K562 (cell line): ENCODE data around the gene MITF. TPM values are rescaled to one million over a fixed set of nuclear protein-coding genes. Genes with fewer than 3 reads are reported as not detected.

Experiments used
- ATAC-seq: fragments of 200-7000 bp; cut with Tn5 transposase; 3 replicates; pipeline ENCODE4 v1.9.1; 2020; ENCODE audit warnings: moderate library complexity
- BruUV-seq: library from RNA; stranded (reverse); fragments of 400-500 nt; replicated peaks from 2 replicates; lab custom pipeline; 2021; lab: Mats Ljungman, UMichigan
- CTCF ChIA-PET: fragments of 300-600 bp; formaldehyde crosslinking; extraction: SDS; loops from one replicate; lab custom pipeline; 2021; ENCODE audit warnings: low intra/inter-chr PET ratio; lab: Yijun Ruan, JAX
- POLR2A ChIA-PET: fragments of 300-600, 350-650 bp; sonication (Branson Sonifier 250); formaldehyde crosslinking; extraction: SDS; loops from one replicate; lab custom pipeline; 2021; ENCODE audit warnings: antibody characterized with exemption, inconsistent platforms; lab: Yijun Ruan, JAX
- DNase-seq, 4 experiments: peaks; one replicate each; pipeline versions ENCODE4 v3.0.0 to v3.0.0-alpha.2; 2011 to 2018; ENCODE audit warnings: low spot score in 3 of 4, mixed read lengths in 3 of 4; ENCODE audit errors: extremely low read depth in 1 of 4
- FAIRE-seq: peaks from 2 replicates; lab custom pipeline; 2011; peaks lifted over from hg19 to GRCh38; lab: Jason Lieb, UNC
- H2AFZ ChIP-seq: 2 replicates; pipeline ENCODE4 v1.6.0; 2011; ENCODE audit warnings: low read depth, low read length, control low read depth, inconsistent platforms
- H3K27ac ChIP-seq: fragments of 200-600 bp; 3 replicates; pipeline ENCODE4 v1.8.0; 2011; ENCODE audit warnings: low read depth, mild to moderate bottlenecking, control low read depth, inconsistent platforms, low read length, moderate library complexity, mixed read lengths; ENCODE audit errors: extremely low read depth
- H3K27me3 ChIP-seq, 2 experiments: fragments of 300-600 bp in 1 of 2; 2 replicates in 1 of 2; 3 replicates in 1 of 2; pipeline versions ENCODE4 v1.6.0 to v1.8.0; 2011; ENCODE audit warnings: inconsistent platforms in 2 of 2, low read length in 2 of 2, mild to moderate bottlenecking in 1 of 2, mixed read lengths in 1 of 2, moderate library complexity in 1 of 2; ENCODE audit not compliant: control insufficient read depth in 2 of 2, insufficient read depth in 2 of 2
- H3K36me3 ChIP-seq: fragments of 300-600 bp; 3 replicates; pipeline ENCODE4 v1.8.0; 2011; ENCODE audit warnings: mild to moderate bottlenecking, low read length, inconsistent platforms; ENCODE audit not compliant: control insufficient read depth, insufficient read depth
- H3K4me1 ChIP-seq, 2 experiments: fragments of 200-600 bp in 1 of 2; replicated peaks in 1 of 2; 2 replicates in 1 of 2; 3 replicates in 1 of 2; pipeline versions ENCODE4 v1.5.1 to v1.8.0; 2011; ENCODE audit warnings: inconsistent platforms in 2 of 2, low read length in 2 of 2, mild to moderate bottlenecking in 1 of 2, mixed read lengths in 1 of 2, moderate library complexity in 1 of 2; ENCODE audit not compliant: control insufficient read depth in 2 of 2, insufficient read depth in 2 of 2
- H3K4me2 ChIP-seq: 2 replicates; pipeline ENCODE4 v1.6.1; 2011; ENCODE audit warnings: low read length, control low read depth, inconsistent platforms, mixed read lengths; ENCODE audit not compliant: insufficient read depth
- H3K4me3 ChIP-seq: fragments of 200-600 bp; sonication (generic), shearing (Covaris generic); 2 replicates; pipeline ENCODE4 v1.5.1; 2016; ENCODE audit warnings: control low read depth, inconsistent platforms
- H3K79me2 ChIP-seq: fragments of 200-600 bp; 3 replicates; pipeline ENCODE4 v1.8.0; 2011; ENCODE audit warnings: low read length, inconsistent platforms; ENCODE audit not compliant: control insufficient read depth, insufficient read depth
- H3K9ac ChIP-seq, 2 experiments: 2 replicates each; pipeline versions ENCODE4 v1.6.0 to v1.6.1; 2011; ENCODE audit warnings: low read depth in 2 of 2, low read length in 2 of 2, control low read depth in 1 of 2, inconsistent platforms in 1 of 2, mild to moderate bottlenecking in 1 of 2, mixed read lengths in 1 of 2; ENCODE audit not compliant: insufficient read depth in 1 of 2
- H3K9me1 ChIP-seq: one replicate; pipeline ENCODE4 v1.6.0; 2011; ENCODE audit warnings: inconsistent platforms, mild to moderate bottlenecking, low read length, moderate library complexity; ENCODE audit not compliant: control insufficient read depth, insufficient read depth
- H3K9me3 ChIP-seq: replicated peaks from 2 replicates; pipeline ENCODE4 v1.5.1; 2011; ENCODE audit warnings: low read depth, low read length, inconsistent platforms; ENCODE audit not compliant: control insufficient read depth, insufficient read depth
- H4K20me1 ChIP-seq: replicated peaks from 2 replicates; pipeline ENCODE4 v1.6.1; 2011; ENCODE audit warnings: low read length, inconsistent platforms, mixed read lengths; ENCODE audit not compliant: control insufficient read depth, insufficient read depth
- BRCA1 ChIP-seq, 2 experiments: fragments of 450-650 bp in 1 of 2; sonication (generic) in 1 of 2; formaldehyde crosslinking in 1 of 2; IDR thresholded peaks; 2 replicates each; pipeline versions ENCODE4 v1.5.0 to v1.6.1; 2017 to 2020; ENCODE audit warnings: mild to moderate bottlenecking in 1 of 2, missing genetic modification reagents in 1 of 2
- BRD9 ChIP-seq: fragments of 450-650 bp; IDR thresholded peaks from 2 replicates; pipeline ENCODE4 v1.6.1; 2018; ENCODE audit warnings: low read depth; ENCODE audit not compliant: partially characterized antibody
- CBX3 ChIP-seq, 2 experiments: IDR thresholded peaks; 1 replicate in 1 of 2; 2 replicates in 1 of 2; pipeline ENCODE4 v1.6.1; 2012; ENCODE audit warnings: inconsistent platforms in 2 of 2, low read length in 2 of 2, borderline replicate concordance in 1 of 2, control low read depth in 1 of 2
- CEBPG ChIP-seq, 3 experiments: fragments of 200-800 bp in 1 of 3; sonication (Bioruptor generic) in 1 of 3; sonication (generic) in 1 of 3; formaldehyde crosslinking in 1 of 3; IDR thresholded peaks in 2 of 3; conservative IDR thresholded peaks in 1 of 3; 2 replicates each; pipeline versions ENCODE4 v1.6.1 to v1.8.0; 2016 to 2022; ENCODE audit warnings: missing compliant biosample characterization in 2 of 3, missing genetic modification characterization in 2 of 3, mild to moderate bottlenecking in 1 of 3, missing genetic modification reagents in 1 of 3
- FOS ChIP-seq: IDR thresholded peaks from 3 replicates; pipeline ENCODE4 v1.6.1; 2011; ENCODE audit not compliant: insufficient read length; ENCODE audit errors: extremely low read depth
- FOXJ2 ChIP-seq: fragments of 200-800 bp; sonication (Bioruptor generic); IDR thresholded peaks from 2 replicates; pipeline ENCODE4 v1.6.1; 2016; ENCODE audit warnings: missing genetic modification characterization, missing compliant biosample characterization
- HDAC6 ChIP-seq: IDR thresholded peaks from 2 replicates; pipeline ENCODE4 v1.6.1; 2012; ENCODE audit warnings: low read depth, mild to moderate bottlenecking, control low read depth, inconsistent platforms, low read length, moderate library complexity
- KDM5B ChIP-seq: fragments of 200-600 bp; sonication (generic); IDR thresholded peaks from 2 replicates; pipeline ENCODE4 v1.6.1; 2012; ENCODE audit warnings: low read depth, mild to moderate bottlenecking, moderate library complexity, low read length, control low read depth, inconsistent platforms; ENCODE audit not compliant: insufficient replicate concordance
- MYC ChIP-seq, 2 experiments: fragments of 250-450 bp in 1 of 2; sonication (Bioruptor Pico) in 1 of 2; IDR thresholded peaks; 2 replicates each; pipeline versions ENCODE4 v1.5.1 to v1.6.1; 2012 to 2021; ENCODE audit warnings: low read depth in 2 of 2, borderline replicate concordance in 1 of 2, improper control_type of control experiment in 1 of 2, low read length in 1 of 2, mild to moderate bottlenecking in 1 of 2, moderate library complexity in 1 of 2
- NUFIP1 ChIP-seq: fragments of 450-650 bp; IDR thresholded peaks from 2 replicates; pipeline ENCODE4 v1.6.1; 2018; ENCODE audit not compliant: partially characterized antibody
- RAD21 ChIP-seq, 2 experiments: fragments of 250-450 bp in 1 of 2; fragments of 450-650 bp in 1 of 2; sonication (Bioruptor Pico) in 1 of 2; formaldehyde crosslinking in 1 of 2; IDR thresholded peaks in 1 of 2; conservative IDR thresholded peaks in 1 of 2; 2 replicates each; pipeline versions ENCODE4 v1.4.0 to v1.8.0; 2020 to 2022; ENCODE audit warnings: mild to moderate bottlenecking in 2 of 2, moderate library complexity in 1 of 2
- RB1 ChIP-seq: fragments of 450-650 bp; IDR thresholded peaks from 2 replicates; pipeline ENCODE4 v1.6.1; 2017; ENCODE audit warnings: low read depth, mild to moderate bottlenecking
- RBM14 ChIP-seq: fragments of 200-400 bp; formaldehyde crosslinking; IDR thresholded peaks from 2 replicates; pipeline ENCODE4 v1.6.1; 2018; ENCODE audit warnings: low read depth, mild to moderate bottlenecking, low read length, moderate library complexity, borderline replicate concordance; ENCODE audit not compliant: insufficient read depth
- SMARCA4 ChIP-seq: fragments of 450-650 bp; IDR thresholded peaks from 2 replicates; pipeline ENCODE4 v1.6.1; 2016
- TBP ChIP-seq: optimal IDR thresholded peaks from 2 replicates; pipeline ENCODE3; 2011; ENCODE audit warnings: low read depth, low read length, improper control_type of control experiment
- ZNF134 ChIP-seq: fragments of 250-450 bp; sonication (Bioruptor Pico); conservative IDR thresholded peaks from 2 replicates; pipeline ENCODE4 v1.4.0; 2020
- ZNF253 ChIP-seq: fragments of 250-450 bp; sonication (Bioruptor Pico); conservative IDR thresholded peaks from 2 replicates; pipeline ENCODE4 v1.6.1; 2021; ENCODE audit warnings: mild to moderate bottlenecking
- ZNF655 ChIP-seq: fragments of 250-450 bp; sonication (Bioruptor Pico); IDR thresholded peaks from 2 replicates; pipeline ENCODE4 v1.5.0; 2021
- ZNF696 ChIP-seq: fragments of 250-450 bp; sonication (Bioruptor Pico); conservative IDR thresholded peaks from 2 replicates; pipeline ENCODE4 v1.4.0; 2020; ENCODE audit warnings: mild to moderate bottlenecking, moderate library complexity
- WGBS: fragments of 100-300 bp; shearing (Covaris generic); methylation state at CpG from one replicate; pipeline ENCODE4 v1.1.6; 2016; ENCODE audit warnings: low coverage, mixed read lengths; ENCODE audit not compliant: insufficient coverage; ENCODE audit errors: missing lambda C conversion rate; 5-methylcytosine and 5-hydroxymethylcytosine counted together
- in situ Hi-C: fragments of 300-500 bp; cut with MboI; formaldehyde crosslinking; loops from 4 replicates; pipeline ENCODE4 v1.15.0; 2018; ENCODE audit warnings: inconsistent platforms, mixed read lengths
- intact Hi-C: fragments of 100-400 bp; cut with micrococcal nuclease; formaldehyde crosslinking; loops from 2 replicates; pipeline ENCODE4 v1.14.2; 2022
- polyA plus RNA-seq, 8 experiments: library from polyadenylated mRNA; depleted of rRNA in 4 of 8; stranded (reverse) in 5 of 8; unstranded in 3 of 8; fragments of >200 nt; fragmentation: Nextera tagmentation in 2 of 8; fragmentation: Illumina TruSeq in 1 of 8; extraction: Ambion mirVana in 2 of 8; extraction: Trizol in 1 of 8; gene quantifications; 2 replicates each; pipeline versions ENCODE4 v1.2.1 to v1.2.3, GENCODE V29; 2011 to 2014; ENCODE audit warnings: inconsistent platforms in 1 of 8, missing spikeins in 1 of 8
- total RNA-seq, 7 experiments: library from RNA; depleted of rRNA in 6 of 7; stranded (reverse); fragments of >200 nt in 6 of 7; fragmentation: Illumina TruSeq in 2 of 7; extraction: Trizol in 2 of 7; gene quantifications; 2 replicates each; pipeline versions ENCODE4 v1.2.1 to v1.2.3, GENCODE V29; 2011 to 2021; ENCODE audit warnings: low replicate concordance in 1 of 7

Gene MITF
- total and polyA plus RNA-seq, 9 of the 15 experiments (the other 6 are each of a cell fraction or from before 2014, with no cell fraction given): 5.6 to 14.9 (median 11.1) TPM

DNA sequence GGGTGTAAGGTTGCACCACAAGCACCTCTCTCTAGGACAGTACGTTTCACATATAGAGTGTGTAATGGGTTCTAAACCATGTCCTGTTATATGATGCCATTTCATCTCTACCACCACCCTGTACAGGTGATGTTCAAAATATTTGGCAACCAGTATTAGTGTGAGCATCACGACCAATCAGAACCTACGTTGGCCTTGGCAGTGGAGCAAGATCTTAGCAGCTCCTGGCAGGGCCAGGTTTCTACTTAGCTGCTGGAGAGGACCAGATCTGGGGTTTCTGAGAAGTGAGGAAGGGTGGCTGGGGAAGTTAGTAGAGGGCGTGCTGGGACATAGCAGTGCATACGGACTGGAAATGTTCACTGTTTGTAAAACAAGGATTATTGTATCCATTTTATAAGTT lies 23.1 kb upstream of the MITF start (continued):
- TF ChIP-seq ZNF696: no peak

- WGBS: 4% methylated on average over 4 of the region's 5 CpGs
- Histone ChIP-seq H3K9me3 (no peaks in the 10 kb centered on the region), H4K20me1 (no peaks in the 10 kb centered on the region), H3K9ac (0 out of 4 replicates have a peak overlapping the region, but pooled peaks of 1 of the 2 experiments have one; percentile 2), H3K79me2 (no peaks in the 10 kb centered on the region), H3K27me3 (no peaks in the 10 kb centered on the region), H3K4me2 (peak overlapping the region; percentile 16; the same call in 1 of the 2 replicates), H3K36me3 (no peaks in the 10 kb centered on the region), H3K27ac (peak overlapping the region; percentile 58), H3K9me1 (no peaks in the 10 kb centered on the region), H3K4me3 (no peak overlapping the region), H2AFZ (peak overlapping the region; percentile 91), H3K4me1 (peaks cover 14 to 31% of the 10 kb centered on the region in 2 experiments)
- intact Hi-C loops: loop anchor here (2.0 kb wide), 1 partner anchor 28 kb away; no protein-coding TSS in a partner anchor
- BruUV-seq: no TSS peak
- ChIA-PET CTCF (no interaction called here), POLR2A (interaction anchor here (0.7 to 1.4 kb wide), 4 partner anchors 10 to 369 kb away, joined by 3 to 5 read pairs (median 4); no protein-coding TSS in a partner anchor)
- ATAC-seq (peak; percentile 42), FAIRE-seq (peak; percentile 55), DNase-seq (peak in 2 of 4 experiments; percentile 20 to 61)
- in situ Hi-C loops: no loop called here
- TF ChIP-seq KDM5B (no peak), SMARCA4 (peak; percentile 91), ZNF253 (CRISPR knock-in tag) (no peak), RAD21 (CRISPR knock-in tag; conservative IDR thresholded peaks at IDR 0.05 in 1 of 2, IDR thresholded peaks at IDR 0.05 in 1 of 2) (peak in 1 of 2 experiments; percentile 26; a peak in 2 of 4 replicates), ZNF655 (CRISPR knock-in tag) (no peak), HDAC6 (no peak), CBX3 (IDR thresholded peaks at IDR 0.05; ENCODE audit: borderline replicate concordance in 1 of 2, low read length in 2 of 2) (no peak), RB1 (no peak), CEBPG (CRISPR knock-in tag; IDR thresholded peaks at IDR 0.05) (no peak), CEBPG (tag; conservative IDR thresholded peaks at IDR 0.05 in 1 of 2, IDR thresholded peaks at IDR 0.05 in 1 of 2) (no peak), TBP (no peak), FOS (peak; percentile 51), RBM14 (no peak), NUFIP1 (no peak), ZNF134 (CRISPR knock-in tag) (no peak), MYC (IDR thresholded peaks at IDR 0.05; ENCODE audit: low read depth, low read length) (no peak), MYC (CRISPR knock-in tag; IDR thresholded peaks at IDR 0.05; ENCODE audit: borderline replicate concordance, low read depth) (no peak), FOXJ2 (tag) (no peak; the same call in 1 of the 2 replicates), BRD9 (no peak), BRCA1 (IDR thresholded peaks at IDR 0.05) (no peak), BRCA1 (CRISPR knock-in tag; IDR thresholded peaks at IDR 0.05) (no peak)
Observed at GRCh38 chr3:69718866-69719586, 20.2 kb upstream of the MITF start.
